Liver (tissue), 9 donors: ENCODE results near the gene ITPK1. TPM values are rescaled to one million over a fixed set of nuclear protein-coding genes. Genes with fewer than 3 reads are reported as not detected.

Experiments
- DNase-seq: peaks from one replicate; pipeline ENCODE4 v3.0.0-alpha.2; 2017; ENCODE audit warnings: low spot score
- H3K27ac ChIP-seq, 2 donors: one replicate each; pipeline ENCODE4 v1.7.0; 2013; ENCODE audit warnings: inconsistent platforms in 2 of 2, low read length in 2 of 2, control low read depth in 1 of 2, low read depth in 1 of 2, mild to moderate bottlenecking in 1 of 2
- H3K27me3 ChIP-seq, 4 donors: one replicate each; pipeline versions ENCODE4 v1.6.1 to v1.7.0; 2013; ENCODE audit warnings: low read length in 3 of 4, inconsistent platforms in 1 of 4, mild to moderate bottlenecking in 1 of 4, moderate library complexity in 1 of 4; ENCODE audit not compliant: control insufficient read depth in 4 of 4, insufficient read depth in 4 of 4
- H3K36me3 ChIP-seq, 4 donors: one replicate each; pipeline versions ENCODE4 v1.6.1 to v1.7.0; 2013; ENCODE audit warnings: low read length in 3 of 4, mild to moderate bottlenecking in 3 of 4, low read depth in 1 of 4, moderate library complexity in 1 of 4; ENCODE audit not compliant: control insufficient read depth in 4 of 4, insufficient read depth in 3 of 4
- H3K4me1 ChIP-seq, 4 donors: one replicate each; pipeline versions ENCODE4 v1.6.1 to v1.7.0; 2013; ENCODE audit warnings: low read length in 3 of 4, mild to moderate bottlenecking in 3 of 4, moderate library complexity in 1 of 4; ENCODE audit not compliant: control insufficient read depth in 4 of 4, insufficient read depth in 4 of 4
- H3K4me3 ChIP-seq, 3 donors: one replicate each; pipeline versions ENCODE4 v1.6.1 to v1.7.0; 2013; ENCODE audit warnings: low read length in 3 of 3, control low read depth in 1 of 3, low read depth in 1 of 3, mild to moderate bottlenecking in 1 of 3
- H3K9ac ChIP-seq, 2 donors: one replicate each; pipeline ENCODE4 v1.7.0; 2013; ENCODE audit warnings: low read length in 2 of 2, mild to moderate bottlenecking in 2 of 2, moderate library complexity in 2 of 2, control low read depth in 1 of 2, low read depth in 1 of 2
- H3K9me3 ChIP-seq, 4 donors: one replicate each; pipeline versions ENCODE4 v1.6.1 to v1.7.0; 2013; ENCODE audit warnings: low read length in 3 of 4; ENCODE audit not compliant: control insufficient read depth in 4 of 4
- ATF3 ChIP-seq: IDR thresholded peaks from 2 replicates; pipeline ENCODE4 v1.6.1; 2016; ENCODE audit warnings: antibody characterized with exemption
- CTCF ChIP-seq: fragments of 150-350 bp; IDR thresholded peaks from 2 replicates; pipeline ENCODE4 v1.5.1; 2017; ENCODE audit warnings: improper control_type of control experiment, low read depth, low read length; ENCODE audit not compliant: missing input control
- EGR1 ChIP-seq, 2 donors: IDR thresholded peaks; 2 replicates each; pipeline ENCODE4 v1.6.1; 2016 to 2018; ENCODE audit warnings: antibody characterized with exemption in 2 of 2, low read depth in 2 of 2
- FOXA1 ChIP-seq: IDR thresholded peaks from 2 replicates; pipeline ENCODE4 v1.6.1; 2016; ENCODE audit warnings: antibody characterized with exemption
- FOXA2 ChIP-seq: IDR thresholded peaks from 2 replicates; pipeline ENCODE4 v1.6.1; 2016; ENCODE audit warnings: antibody characterized with exemption
- GABPA ChIP-seq, 2 donors: IDR thresholded peaks in 1 of 2; conservative IDR thresholded peaks in 1 of 2; 2 replicates each; pipeline ENCODE4 v1.6.1; 2016; ENCODE audit warnings: antibody characterized with exemption in 2 of 2, mild to moderate bottlenecking in 1 of 2, moderate library complexity in 1 of 2
- HNF4A ChIP-seq, 2 donors: conservative IDR thresholded peaks; 2 replicates each; pipeline ENCODE4 v1.6.1; 2016; ENCODE audit warnings: antibody characterized with exemption in 2 of 2, mild to moderate bottlenecking in 2 of 2
- HNF4G ChIP-seq: IDR thresholded peaks from 2 replicates; pipeline ENCODE4 v1.6.1; 2016; ENCODE audit warnings: antibody characterized with exemption
- JUND ChIP-seq, 2 donors: IDR thresholded peaks; 2 replicates each; pipeline ENCODE4 v1.6.1; 2016; ENCODE audit warnings: antibody characterized with exemption in 2 of 2
- MAX ChIP-seq: IDR thresholded peaks from 2 replicates; pipeline ENCODE4 v1.6.1; 2016; ENCODE audit warnings: antibody characterized with exemption
- NR2F2 ChIP-seq: IDR thresholded peaks from 2 replicates; pipeline ENCODE4 v1.6.1; 2016; ENCODE audit warnings: antibody characterized with exemption
- RAD21 ChIP-seq, 2 donors: IDR thresholded peaks; 2 replicates each; pipeline ENCODE4 v1.6.1; 2016; ENCODE audit warnings: antibody characterized with exemption in 2 of 2, mild to moderate bottlenecking in 2 of 2
- RXRA ChIP-seq, 2 donors: IDR thresholded peaks; 2 replicates each; pipeline ENCODE4 v1.6.1; 2017 to 2018; ENCODE audit warnings: antibody characterized with exemption in 2 of 2, mild to moderate bottlenecking in 1 of 2
- SP1 ChIP-seq: IDR thresholded peaks from 2 replicates; pipeline ENCODE4 v1.6.1; 2018; ENCODE audit warnings: antibody characterized with exemption, mild to moderate bottlenecking
- TAF1 ChIP-seq: conservative IDR thresholded peaks from 2 replicates; pipeline ENCODE4 v1.6.1; 2016; ENCODE audit warnings: antibody characterized with exemption, mild to moderate bottlenecking
- YY1 ChIP-seq: IDR thresholded peaks from 2 replicates; pipeline ENCODE4 v1.6.1; 2016; ENCODE audit warnings: antibody characterized with exemption, mild to moderate bottlenecking
- WGBS: extraction: QIAGEN DNeasy Blood & Tissue Kit; methylation state at CpG from one replicate; pipeline ENCODE4 v1.1.7; 2013; 5-methylcytosine and 5-hydroxymethylcytosine counted together
- polyA plus RNA-seq, 2 donors: library from polyadenylated mRNA; stranded (reverse) in 1 of 2; unstranded in 1 of 2; fragments of 200-250 nt in 1 of 2; fragments of >200 nt in 1 of 2; fragmentation: Nextera tagmentation in 1 of 2; extraction: Ambion mirVana in 1 of 2; gene quantifications; one replicate each; pipeline versions ENCODE4 v1.2.1 to v1.2.3, GENCODE V29; 2013 to 2015
- total RNA-seq, 2 donors: library from RNA; depleted of rRNA; stranded (reverse); fragments of >200 nt; gene quantifications; one replicate each; pipeline ENCODE4 v1.2.3, GENCODE V29; 2014
- TF ChIP-seq, protein P1 (sequence below): IDR thresholded peaks from 2 replicates; pipeline ENCODE4 v1.6.1; 2016; ENCODE audit warnings: antibody characterized with exemption
- TF ChIP-seq, protein P2 (sequence below): IDR thresholded peaks from 2 replicates; pipeline ENCODE4 v1.6.1; 2016; ENCODE audit warnings: antibody characterized with exemption, mild to moderate bottlenecking
- donor health status: healthy.
- donor health status: healthy.
- donor health status: healthy.
- donor health status: healthy.
- donor health status: healthy.

Gene ITPK1
- total and polyA plus RNA-seq, 4 donors = 9.0 to 41.2 (median 20.4) TPM

DNA sequence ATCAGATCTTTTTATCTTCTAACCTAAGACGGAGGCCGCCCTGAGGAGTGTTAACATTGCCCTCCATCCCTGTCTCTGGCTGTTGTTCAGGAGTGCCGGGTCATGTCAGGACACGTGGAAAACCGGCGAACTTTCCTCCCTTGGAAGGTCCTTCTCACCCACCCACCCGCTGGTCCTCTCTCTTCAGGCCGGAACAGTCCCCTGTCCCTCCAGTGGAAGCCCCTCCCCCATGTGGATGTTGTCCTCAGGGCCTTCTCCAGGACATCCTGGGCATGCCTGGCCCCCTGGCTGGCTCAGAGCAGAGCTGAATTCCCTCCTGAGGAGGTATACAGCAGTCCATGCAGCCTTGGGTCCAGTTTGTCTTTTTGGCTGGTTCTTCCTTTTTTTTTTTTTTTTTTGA lies 20.3 kb upstream of the ITPK1 start:
- TF ChIP-seq, protein P1, sequence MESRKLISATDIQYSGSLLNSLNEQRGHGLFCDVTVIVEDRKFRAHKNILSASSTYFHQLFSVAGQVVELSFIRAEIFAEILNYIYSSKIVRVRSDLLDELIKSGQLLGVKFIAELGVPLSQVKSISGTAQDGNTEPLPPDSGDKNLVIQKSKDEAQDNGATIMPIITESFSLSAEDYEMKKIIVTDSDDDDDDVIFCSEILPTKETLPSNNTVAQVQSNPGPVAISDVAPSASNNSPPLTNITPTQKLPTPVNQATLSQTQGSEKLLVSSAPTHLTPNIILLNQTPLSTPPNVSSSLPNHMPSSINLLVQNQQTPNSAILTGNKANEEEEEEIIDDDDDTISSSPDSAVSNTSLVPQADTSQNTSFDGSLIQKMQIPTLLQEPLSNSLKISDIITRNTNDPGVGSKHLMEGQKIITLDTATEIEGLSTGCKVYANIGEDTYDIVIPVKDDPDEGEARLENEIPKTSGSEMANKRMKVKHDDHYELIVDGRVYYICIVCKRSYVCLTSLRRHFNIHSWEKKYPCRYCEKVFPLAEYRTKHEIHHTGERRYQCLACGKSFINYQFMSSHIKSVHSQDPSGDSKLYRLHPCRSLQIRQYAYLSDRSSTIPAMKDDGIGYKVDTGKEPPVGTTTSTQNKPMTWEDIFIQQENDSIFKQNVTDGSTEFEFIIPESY = no peak
- peak in 1 of 2 donors; percentile 22 for TF ChIP-seq HNF4A (conservative IDR thresholded peaks at IDR 0.05)
- TF ChIP-seq RXRA (IDR thresholded peaks at IDR 0.05) = peak in 1 of 2 donors; percentile 49

DNA sequence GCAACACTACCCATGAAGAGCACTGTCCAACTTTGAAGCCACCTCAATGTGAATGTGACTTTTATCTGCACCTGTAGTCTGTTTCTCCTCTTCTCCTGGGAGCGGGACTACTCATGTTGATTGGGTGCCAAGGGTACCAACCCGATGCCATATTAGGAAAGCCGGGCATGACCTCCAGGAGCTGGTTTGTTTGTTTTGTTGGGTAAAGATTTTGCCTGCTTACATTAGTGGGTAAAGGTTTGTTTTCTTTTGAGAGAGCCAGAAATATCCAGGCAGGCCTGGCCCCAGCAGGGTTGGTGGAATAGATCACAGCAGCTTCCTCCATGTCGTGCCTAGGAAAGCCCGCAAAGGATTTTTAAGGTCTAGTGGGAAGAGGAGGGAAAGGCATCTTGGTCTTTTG lies 19.7 kb upstream of the ITPK1 start:
- DNase-seq = no peak
- 26% methylated on average over 5 of the region's 5 CpGs for WGBS
- Histone ChIP-seq H3K27me3 (no peaks in the 10 kb centered on the region), H3K9ac (peak overlapping the region; percentile 48 to 60), H3K36me3 (no peaks in the 10 kb centered on the region), H3K4me1 (peaks cover 13 to 59% (median 45%) of the 10 kb centered on the region in 4 donors), H3K9me3 (no peaks in the 10 kb centered on the region), H3K4me3 (no peak overlapping the region), H3K27ac (peak overlapping the region; percentile 88 to 92)
- TF ChIP-seq TAF1 (peak; percentile 64), GABPA (IDR thresholded peaks at IDR 0.05 in 1 of 2, conservative IDR thresholded peaks at IDR 0.05 in 1 of 2) (no peak), CTCF (no peak), RXRA (IDR thresholded peaks at IDR 0.05) (peak; percentile 92 to 97), RAD21 (IDR thresholded peaks at IDR 0.05) (peak; percentile 49 to 60), EGR1 (IDR thresholded peaks at IDR 0.05; ENCODE audit: low read depth in 2 of 2) (peak; percentile 25 to 73), FOXA2 (peak; percentile 96), NR2F2 (peak; percentile 78), ATF3 (peak; percentile 15), MAX (peak; percentile 80), FOXA1 (peak; percentile 97), HNF4G (no peak), YY1 (peak; percentile 85), HNF4A (conservative IDR thresholded peaks at IDR 0.05) (peak; percentile 82 to 83), SP1 (peak; percentile 92), JUND (IDR thresholded peaks at IDR 0.05) (peak; percentile 65 to 80)
- TF ChIP-seq, protein P2, sequence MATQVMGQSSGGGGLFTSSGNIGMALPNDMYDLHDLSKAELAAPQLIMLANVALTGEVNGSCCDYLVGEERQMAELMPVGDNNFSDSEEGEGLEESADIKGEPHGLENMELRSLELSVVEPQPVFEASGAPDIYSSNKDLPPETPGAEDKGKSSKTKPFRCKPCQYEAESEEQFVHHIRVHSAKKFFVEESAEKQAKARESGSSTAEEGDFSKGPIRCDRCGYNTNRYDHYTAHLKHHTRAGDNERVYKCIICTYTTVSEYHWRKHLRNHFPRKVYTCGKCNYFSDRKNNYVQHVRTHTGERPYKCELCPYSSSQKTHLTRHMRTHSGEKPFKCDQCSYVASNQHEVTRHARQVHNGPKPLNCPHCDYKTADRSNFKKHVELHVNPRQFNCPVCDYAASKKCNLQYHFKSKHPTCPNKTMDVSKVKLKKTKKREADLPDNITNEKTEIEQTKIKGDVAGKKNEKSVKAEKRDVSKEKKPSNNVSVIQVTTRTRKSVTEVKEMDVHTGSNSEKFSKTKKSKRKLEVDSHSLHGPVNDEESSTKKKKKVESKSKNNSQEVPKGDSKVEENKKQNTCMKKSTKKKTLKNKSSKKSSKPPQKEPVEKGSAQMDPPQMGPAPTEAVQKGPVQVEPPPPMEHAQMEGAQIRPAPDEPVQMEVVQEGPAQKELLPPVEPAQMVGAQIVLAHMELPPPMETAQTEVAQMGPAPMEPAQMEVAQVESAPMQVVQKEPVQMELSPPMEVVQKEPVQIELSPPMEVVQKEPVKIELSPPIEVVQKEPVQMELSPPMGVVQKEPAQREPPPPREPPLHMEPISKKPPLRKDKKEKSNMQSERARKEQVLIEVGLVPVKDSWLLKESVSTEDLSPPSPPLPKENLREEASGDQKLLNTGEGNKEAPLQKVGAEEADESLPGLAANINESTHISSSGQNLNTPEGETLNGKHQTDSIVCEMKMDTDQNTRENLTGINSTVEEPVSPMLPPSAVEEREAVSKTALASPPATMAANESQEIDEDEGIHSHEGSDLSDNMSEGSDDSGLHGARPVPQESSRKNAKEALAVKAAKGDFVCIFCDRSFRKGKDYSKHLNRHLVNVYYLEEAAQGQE = peak; percentile 89
- TF ChIP-seq, protein P1 = peak; percentile 63

More for the DNA sequence above, 20.3 kb upstream of the ITPK1 start:
- Histone ChIP-seq H3K4me1 (peaks cover 12 to 57% (median 43%) of the 10 kb centered on the region in 4 donors), H3K27ac (peak overlapping the region; percentile 88 to 92), H3K9ac (peak overlapping the region; percentile 48 to 60), H3K27me3 (no peaks in the 10 kb centered on the region), H3K36me3 (no peaks in the 10 kb centered on the region), H3K4me3 (no peak overlapping the region), H3K9me3 (no peaks in the 10 kb centered on the region)
- 23% methylated on average over 8 of the region's 8 CpGs for WGBS
- DNase-seq = no peak
